SK-N-SH treated with all-trans-retinoic acid at 6 μM for 48 hours (cell line): ENCODE measurements around the gene FGF11.

Experiments
- BACH2 ChIP-seq: fragments of 250-450 bp; sonication (Bioruptor Pico); IDR thresholded peaks from 2 replicates; pipeline ENCODE4 v1.9.0; 2021; ENCODE audit warnings: mild to moderate bottlenecking, borderline replicate concordance
- CSRNP3 ChIP-seq: fragments of 250-450 bp; sonication (Bioruptor Pico); IDR thresholded peaks from 2 replicates; pipeline ENCODE4 v1.5.1; 2021; ENCODE audit warnings: mild to moderate bottlenecking, moderate library complexity
- ZNF8 ChIP-seq: fragments of 450-650 bp; formaldehyde crosslinking; IDR thresholded peaks from 2 replicates; pipeline ENCODE4 v1.5.0; 2020; ENCODE audit warnings: mild to moderate bottlenecking, moderate library complexity
- TF ChIP-seq, protein P1 (sequence below): fragments of 250-450 bp; sonication (Bioruptor Pico); IDR thresholded peaks from 2 replicates; pipeline ENCODE4 v1.8.0; 2020; ENCODE audit warnings: mild to moderate bottlenecking, moderate library complexity, borderline replicate concordance
- TF ChIP-seq, protein P2 (sequence below): fragments of 250-450 bp; sonication (Bioruptor Pico); IDR thresholded peaks from 2 replicates; pipeline ENCODE4 v1.5.1; 2020; ENCODE audit warnings: low read depth, mild to moderate bottlenecking, moderate library complexity

GRCh38 chr17:7396147-7396546 is 43.2 kb upstream of the FGF11 start:
- TF ChIP-seq, protein P1, sequence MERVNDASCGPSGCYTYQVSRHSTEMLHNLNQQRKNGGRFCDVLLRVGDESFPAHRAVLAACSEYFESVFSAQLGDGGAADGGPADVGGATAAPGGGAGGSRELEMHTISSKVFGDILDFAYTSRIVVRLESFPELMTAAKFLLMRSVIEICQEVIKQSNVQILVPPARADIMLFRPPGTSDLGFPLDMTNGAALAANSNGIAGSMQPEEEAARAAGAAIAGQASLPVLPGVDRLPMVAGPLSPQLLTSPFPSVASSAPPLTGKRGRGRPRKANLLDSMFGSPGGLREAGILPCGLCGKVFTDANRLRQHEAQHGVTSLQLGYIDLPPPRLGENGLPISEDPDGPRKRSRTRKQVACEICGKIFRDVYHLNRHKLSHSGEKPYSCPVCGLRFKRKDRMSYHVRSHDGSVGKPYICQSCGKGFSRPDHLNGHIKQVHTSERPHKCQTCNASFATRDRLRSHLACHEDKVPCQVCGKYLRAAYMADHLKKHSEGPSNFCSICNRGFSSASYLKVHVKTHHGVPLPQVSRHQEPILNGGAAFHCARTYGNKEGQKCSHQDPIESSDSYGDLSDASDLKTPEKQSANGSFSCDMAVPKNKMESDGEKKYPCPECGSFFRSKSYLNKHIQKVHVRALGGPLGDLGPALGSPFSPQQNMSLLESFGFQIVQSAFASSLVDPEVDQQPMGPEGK (CRISPR knock-in tag), result no peak
- TF ChIP-seq CSRNP3, result no peak
- TF ChIP-seq BACH2 (CRISPR knock-in tag), result no peak
- TF ChIP-seq, protein P2, sequence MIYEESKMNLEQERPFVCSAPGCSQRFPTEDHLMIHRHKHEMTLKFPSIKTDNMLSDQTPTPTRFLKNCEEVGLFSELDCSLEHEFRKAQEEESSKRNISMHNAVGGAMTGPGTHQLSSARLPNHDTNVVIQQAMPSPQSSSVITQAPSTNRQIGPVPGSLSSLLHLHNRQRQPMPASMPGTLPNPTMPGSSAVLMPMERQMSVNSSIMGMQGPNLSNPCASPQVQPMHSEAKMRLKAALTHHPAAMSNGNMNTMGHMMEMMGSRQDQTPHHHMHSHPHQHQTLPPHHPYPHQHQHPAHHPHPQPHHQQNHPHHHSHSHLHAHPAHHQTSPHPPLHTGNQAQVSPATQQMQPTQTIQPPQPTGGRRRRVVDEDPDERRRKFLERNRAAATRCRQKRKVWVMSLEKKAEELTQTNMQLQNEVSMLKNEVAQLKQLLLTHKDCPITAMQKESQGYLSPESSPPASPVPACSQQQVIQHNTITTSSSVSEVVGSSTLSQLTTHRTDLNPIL (CRISPR knock-in tag), result no peak
- TF ChIP-seq ZNF8, result no peak
